Measurements from ENCODE around the gene MYLK4. TPM values are rescaled to one million over a fixed set of nuclear protein-coding genes. Genes with fewer than 3 reads are reported as not detected.
A peak's percentile ranks its signal among the peaks of the same experiment; 100 is the strongest.

The MYLK4 gene
- total and polyA plus RNA-seq, 2 donors (not counting 3 experiments of a cell fraction or from before 2014, with no cell fraction given): 0.41 to 0.62 TPM

- intact Hi-C loops (cut with micrococcal nuclease) (loop anchor here (1.0 to 5.0 kb wide), 6 partner anchors 27 to 1154 kb away; partner anchors contain the start of gene RIPK1), dilution Hi-C loops (cut with MboI; ENCODE audit: extremely low pct_ligation_motif_present, low sequenced_read_pairs) (no loop called here)
- Histone ChIP-seq H3K9ac (replicated peaks; ENCODE audit: extremely low read depth, insufficient read depth, low read length) (peak overlapping the region; percentile 94), H3K4me1 (ENCODE audit: control insufficient read depth, extremely low read depth, insufficient read depth, low read length) (peaks cover 45% of the 10 kb centered on the region), H3K4me2 (ENCODE audit: insufficient read depth, low read length) (peak overlapping the region; percentile 99), H3K4me3 (replicated peaks in 1 of 3; ENCODE audit: insufficient read depth in 1 of 3, low read depth in 1 of 3, low read length in 3 of 3) (peak overlapping the region; percentile 72 to 98 (median 97)), H2AFZ (ENCODE audit: low read depth, low read length) (peak overlapping the region; percentile 83), H3K9me1 (replicated peaks; ENCODE audit: control insufficient read depth, extremely low read depth, insufficient read depth, low read length) (no peaks in the 10 kb centered on the region), H3K9me3 (replicated peaks; ENCODE audit: control insufficient read depth, insufficient read depth, low read length) (no peaks in the 10 kb centered on the region), H4K20me1 (replicated peaks; ENCODE audit: control insufficient read depth, extremely low read depth, insufficient read depth, low read length) (peaks cover 6% of the 10 kb centered on the region), H3K36me3 (ENCODE audit: control insufficient read depth in 2 of 2, extremely low read depth in 1 of 2, insufficient read depth in 2 of 2, low read length in 2 of 2) (no peaks in the 10 kb centered on the region), H3K27me3 (ENCODE audit: control insufficient read depth in 2 of 2, insufficient read depth in 2 of 2, low read length in 2 of 2) (no peaks in the 10 kb centered on the region), H3K79me2 (ENCODE audit: control insufficient read depth, insufficient read depth, low read length) (peaks cover 53% of the 10 kb centered on the region), H3K27ac (ENCODE audit: insufficient read depth, low read depth, low read length) (peak overlapping the region; percentile 73)
- CTCF ChIA-PET: interaction anchor here (0.9 to 6.7 kb wide), 11 partner anchors 8 to 1170 kb away, joined by 3 to 54 read pairs (median 6); partner anchors contain the start of genes MYLK4, SERPINB1 and SERPINB6
- TF ChIP-seq FOS (IDR thresholded peaks at IDR 0.05; ENCODE audit: borderline replicate concordance, insufficient read depth, low read length): no peak
- TF ChIP-seq CTCF (IDR thresholded peaks at IDR 0.05; ENCODE audit: extremely low read depth in 1 of 2, insufficient read depth in 1 of 2, low read depth in 1 of 2, low read length in 2 of 2): no peak
- TF ChIP-seq GATA2 (IDR thresholded peaks at IDR 0.05; ENCODE audit: insufficient read depth, insufficient read length, low read depth, low read length): no peak
- TF ChIP-seq EZH2 (IDR thresholded peaks at IDR 0.05; ENCODE audit: borderline replicate concordance, low read depth, low read length, severe bottlenecking): no peak
- no peak for TF ChIP-seq POLR2A (IDR thresholded peaks at IDR 0.05; ENCODE audit: low read depth, low read length)
- no peak for TF ChIP-seq JUN (IDR thresholded peaks at IDR 0.05; ENCODE audit: borderline replicate concordance, insufficient read depth, insufficient read length, low read depth)
- TF ChIP-seq MAX (IDR thresholded peaks at IDR 0.05; ENCODE audit: insufficient read depth, insufficient read length): no peak
- TF ChIP-seq POLR2AphosphoS5 (IDR thresholded peaks at IDR 0.05; ENCODE audit: insufficient read depth, low read depth, low read length): no peak
- no peak for TF ChIP-seq MYC (IDR thresholded peaks at IDR 0.05; ENCODE audit: low read depth, low read length)
- DNase-seq (ENCODE audit: low read depth, low spot score) (peak; percentile 48), FAIRE-seq (no peak)
- POLR2A ChIA-PET: interaction anchor here (1.5 to 3.9 kb wide), 2 partner anchors 17 to 18 kb away, joined by 8 to 12 read pairs; no protein-coding TSS in a partner anchor
- BruUV-seq (replicated peaks): no TSS peak
Measured at GRCh38 chr6:2765896-2766766, 15.4 kb upstream of the MYLK4 start.
